ENCODE measurements around the gene DYRK1A.

The DYRK1A gene

GRCh38 chr21:37462087-37462861 lies 95.7 kb downstream of the DYRK1A start:
- no peak overlapping the region for H3K27ac ChIP-seq
- no peak overlapping the region for H3K4me3 ChIP-seq

GRCh38 chr21:37463083-37463801 lies 96.7 kb downstream of the DYRK1A start:
- H3K4me3 ChIP-seq, result no peak overlapping the region
- no peak overlapping the region for H3K27ac ChIP-seq

- H3K27ac ChIP-seq, result no peak overlapping the region
- H3K4me3 ChIP-seq, result no peak overlapping the region
Observed at GRCh38 chr21:37467082-37467481, 100.5 kb downstream of the DYRK1A start.

GRCh38 chr21:37468909-37469308 lies 102.3 kb downstream of the DYRK1A start:
- Histone ChIP-seq H3K4me3 (no peak overlapping the region), H3K27ac (no peak overlapping the region)

DNA sequence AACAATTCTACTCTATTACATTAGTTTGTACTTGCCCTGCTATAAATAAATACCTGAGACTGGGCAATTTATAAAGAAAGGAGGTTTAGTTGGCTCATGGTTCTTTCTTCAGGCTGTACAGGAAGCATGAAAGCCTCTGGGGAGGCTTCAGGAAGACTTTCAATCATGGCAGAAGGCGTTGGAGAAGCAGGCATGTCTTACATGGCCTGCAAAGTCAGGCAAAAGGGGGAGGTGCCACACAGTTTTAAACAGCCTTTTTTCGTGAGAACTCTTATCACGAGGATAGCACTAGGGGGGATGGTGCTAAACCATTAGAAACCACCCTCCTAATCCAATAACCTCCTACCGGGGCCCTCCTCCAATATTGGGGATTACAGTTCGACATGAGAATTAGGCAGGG lies 102.9 kb downstream of the DYRK1A start:
- H3K4me3 ChIP-seq, result no peak overlapping the region
- no peak overlapping the region for H3K27ac ChIP-seq

GRCh38 chr21:37472581-37472980 lies 106.0 kb downstream of the DYRK1A start:
- Histone ChIP-seq H3K27ac (no peak overlapping the region), H3K4me3 (no peak overlapping the region)

GRCh38 chr21:37473491-37473890 lies 106.9 kb downstream of the DYRK1A start:
- Histone ChIP-seq H3K27ac (no peak overlapping the region), H3K4me3 (no peak overlapping the region)

DNA sequence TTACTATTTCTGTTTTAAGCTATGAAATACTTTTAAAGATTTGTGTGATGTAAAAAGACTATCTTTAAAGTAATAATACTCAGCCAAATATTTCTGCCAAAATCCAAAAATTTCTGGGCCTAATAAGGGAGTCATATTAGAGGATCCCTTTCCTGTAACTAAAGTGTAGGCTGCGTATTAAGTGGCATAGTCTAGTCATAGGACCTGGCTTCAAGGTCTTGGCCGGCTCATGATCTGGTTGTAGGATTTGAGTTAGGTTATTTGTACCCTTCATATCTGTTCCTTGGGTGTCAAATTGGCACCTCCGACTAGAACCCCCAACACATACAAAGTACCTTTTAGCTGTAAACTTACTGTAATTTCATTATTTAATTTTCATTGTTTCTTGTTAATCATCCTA lies 107.8 kb downstream of the DYRK1A start:
- H3K27ac ChIP-seq, result no peak overlapping the region
- H3K4me3 ChIP-seq, result no peak overlapping the region

GRCh38 chr21:37475186-37475868 lies 108.8 kb downstream of the DYRK1A start:
- Histone ChIP-seq H3K4me3 (no peak overlapping the region), H3K27ac (no peak overlapping the region)

DNA sequence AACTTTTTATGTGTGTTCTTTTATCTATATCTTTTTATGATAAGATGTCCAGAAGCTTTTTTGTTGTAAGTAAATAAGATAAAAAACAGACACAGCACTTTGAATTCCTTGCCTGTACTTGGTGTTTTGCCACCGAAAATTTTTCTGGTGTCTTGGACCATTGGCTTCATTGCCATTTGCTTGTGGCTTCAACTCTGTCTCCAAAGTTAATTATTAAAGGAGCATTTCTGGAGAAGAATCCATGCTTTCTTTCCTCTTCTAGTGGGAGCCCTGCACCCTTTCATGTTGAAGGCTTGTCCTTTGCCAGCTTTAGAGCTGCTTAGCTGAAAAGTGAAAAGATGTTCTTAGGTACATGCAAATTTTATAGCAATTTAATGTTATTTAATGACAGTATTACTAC lies 112.2 kb downstream of the DYRK1A start:
- no peak overlapping the region for H3K27ac ChIP-seq
- no peak overlapping the region for H3K4me3 ChIP-seq

DNA sequence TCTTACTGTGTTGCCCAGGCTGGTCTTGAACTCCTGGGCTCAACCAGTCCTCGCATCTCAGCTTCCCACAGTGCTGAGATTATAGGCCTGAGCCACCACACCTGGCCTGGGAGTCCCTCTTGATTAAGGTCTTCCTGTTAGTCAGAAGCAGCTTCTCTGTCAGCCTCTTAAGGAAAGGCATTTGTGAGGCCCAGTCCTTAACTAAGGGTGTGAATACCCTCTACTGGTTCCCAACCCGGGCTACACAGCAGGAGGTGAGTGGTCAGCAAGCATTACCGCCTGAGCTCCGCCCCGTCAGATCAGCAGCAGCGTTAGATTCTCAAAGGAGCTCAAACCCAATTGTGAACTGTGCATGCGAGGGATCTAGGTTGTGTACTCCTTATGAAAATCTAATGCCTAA lies 117.2 kb downstream of the DYRK1A start:
- no peak overlapping the region for H3K27ac ChIP-seq

GRCh38 chr21:37484535-37485474 lies 118.2 kb downstream of the DYRK1A start:
- Histone ChIP-seq H3K27ac (no peak overlapping the region), H3K4me3 (no peak overlapping the region)

More for the DNA sequence above, 117.2 kb downstream of the DYRK1A start:
- H3K4me3 ChIP-seq, result no peak overlapping the region

- Histone ChIP-seq H3K27ac (no peak overlapping the region), H3K4me3 (no peak overlapping the region)
Observed at GRCh38 chr21:37489553-37489952, 123.0 kb downstream of the DYRK1A start.

DNA sequence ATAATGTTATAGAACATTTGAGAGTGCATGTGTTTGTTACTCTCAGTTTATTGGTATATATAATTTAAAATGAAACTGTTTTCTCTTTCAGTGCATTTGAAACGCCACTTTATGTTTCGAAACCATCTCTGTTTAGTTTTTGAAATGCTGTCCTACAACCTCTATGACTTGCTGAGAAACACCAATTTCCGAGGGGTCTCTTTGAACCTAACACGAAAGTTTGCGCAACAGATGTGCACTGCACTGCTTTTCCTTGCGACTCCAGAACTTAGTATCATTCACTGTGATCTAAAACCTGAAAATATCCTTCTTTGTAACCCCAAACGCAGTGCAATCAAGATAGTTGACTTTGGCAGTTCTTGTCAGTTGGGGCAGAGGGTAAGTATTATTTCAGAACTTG lies 123.5 kb downstream of the DYRK1A start:
- no peak overlapping the region for H3K4me3 ChIP-seq
- H3K27ac ChIP-seq, result no peak overlapping the region

DNA sequence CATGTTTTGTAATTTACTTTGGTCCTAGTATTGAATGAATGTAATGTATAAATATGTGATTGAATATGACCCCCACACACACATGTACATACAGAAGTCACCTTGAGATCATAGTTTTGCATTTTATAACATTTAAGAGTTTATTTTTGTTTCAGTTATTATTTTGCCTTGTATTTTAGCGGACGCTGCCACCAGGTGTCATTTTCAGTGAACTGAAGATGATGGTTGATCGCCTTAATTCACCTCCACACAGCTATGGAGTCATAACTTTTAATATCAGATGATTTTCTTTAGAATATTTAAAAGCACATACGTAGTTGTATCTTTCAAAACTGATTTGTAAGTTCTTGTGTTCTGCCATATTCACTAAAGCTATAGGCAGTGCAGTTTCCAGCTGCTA lies 130.4 kb downstream of the DYRK1A start:
- Histone ChIP-seq H3K27ac (no peak overlapping the region), H3K4me3 (no peak overlapping the region)

DNA sequence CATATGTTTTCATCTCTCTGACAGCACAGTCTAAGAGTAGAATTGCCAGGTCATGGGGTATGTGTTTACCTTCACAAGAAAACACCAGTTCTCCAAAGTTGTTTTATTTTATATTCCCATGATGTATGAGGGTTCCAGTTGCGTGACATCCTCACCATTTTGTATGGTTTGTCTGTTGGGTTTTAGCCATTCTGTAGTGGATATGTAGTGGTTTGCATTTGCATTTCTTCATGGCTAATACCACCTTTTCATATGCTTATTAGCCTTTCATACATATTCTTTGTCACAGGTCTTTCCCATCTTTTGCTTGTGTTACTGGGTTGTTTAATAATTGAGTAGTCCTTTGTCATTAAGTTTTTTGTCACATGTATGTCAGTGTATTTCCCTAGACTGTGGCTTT lies 132.1 kb downstream of the DYRK1A start:
- Histone ChIP-seq H3K27ac (no peak overlapping the region), H3K4me3 (no peak overlapping the region)

- H3K27ac ChIP-seq, result no peak overlapping the region
- H3K4me3 ChIP-seq, result no peak overlapping the region
Observed at GRCh38 chr21:37502947-37503346, 136.4 kb downstream of the DYRK1A start.

- peak overlapping the region in 1 of 21 experiments; percentile 5 for H3K27ac ChIP-seq
- H3K4me3 ChIP-seq, result no peak overlapping the region
Observed at GRCh38 chr21:37503848-37504467, 137.4 kb downstream of the DYRK1A start.

- Histone ChIP-seq H3K4me3 (no peak overlapping the region), H3K27ac (no peak overlapping the region)
Observed at GRCh38 chr21:37505963-37506362, 139.4 kb downstream of the DYRK1A start.
